Measurements from ENCODE around the gene HK3. TPM values are rescaled to one million over a fixed set of nuclear protein-coding genes. Genes with fewer than 3 reads are reported as not detected.

HK3 gene
- polyA plus RNA-seq, 1 donor (not counting 4 experiments of a cell fraction or from before 2014, with no cell fraction given): not detected

- no peak overlapping the region for H3K9ac ChIP-seq (ENCODE audit: control insufficient read depth, extremely low read depth, insufficient read depth, low read length)
- H3K27me3 ChIP-seq (ENCODE audit: control insufficient read depth, extremely low read depth, insufficient read depth, low read length): no peaks in the 10 kb centered on the region
- dilution Hi-C loops (cut with MboI; ENCODE audit: extremely low pct_ligation_motif_present, low sequenced_read_pairs): no loop called here
- no peaks in the 10 kb centered on the region for H3K9me3 ChIP-seq (ENCODE audit: control insufficient read depth, low read depth, low read length)
- no peak for TF ChIP-seq EZH2 (IDR thresholded peaks at IDR 0.05; ENCODE audit: low read length)
- no peak for TF ChIP-seq CTCF (optimal IDR thresholded peaks at IDR 0.05 in 1 of 3, IDR thresholded peaks at IDR 0.05 in 1 of 3, conservative IDR thresholded peaks at IDR 0.05 in 1 of 3; ENCODE audit: extremely low read depth in 1 of 3, insufficient read depth in 2 of 3, low read length in 3 of 3)
- no peak overlapping the region for H3K27ac ChIP-seq (ENCODE audit: control insufficient read depth, insufficient read depth, low read length)
- no peak overlapping the region for H2AFZ ChIP-seq (ENCODE audit: control insufficient read depth, low read length)
- H3K4me3 ChIP-seq (ENCODE audit: control insufficient read depth in 2 of 3, extremely low read depth in 1 of 3, insufficient read depth in 2 of 3, low read depth in 1 of 3, low read length in 3 of 3): no peak overlapping the region
- no peak overlapping the region for H3K4me2 ChIP-seq (ENCODE audit: control insufficient read depth, extremely low read depth, insufficient read depth, low read depth, low read length)
- no peaks in the 10 kb centered on the region for H3K4me1 ChIP-seq (ENCODE audit: control insufficient read depth, extremely low read depth, insufficient read depth, low read length)
- peaks cover 2% of the 10 kb centered on the region for H3K79me2 ChIP-seq (ENCODE audit: control insufficient read depth, insufficient read depth, low read length)
- H3K36me3 ChIP-seq (ENCODE audit: control insufficient read depth in 2 of 2, extremely low read depth in 1 of 2, insufficient read depth in 2 of 2, low read length in 2 of 2): peaks cover 0 to 9% of the 10 kb centered on the region in 2 experiments
- no peak for FAIRE-seq
- DNase-seq (ENCODE audit: low read depth, low spot score): no peak
- H3K9me1 ChIP-seq (ENCODE audit: control insufficient read depth, extremely low read depth, insufficient read depth, low read length): no peaks in the 10 kb centered on the region
- no peaks in the 10 kb centered on the region for H4K20me1 ChIP-seq (ENCODE audit: control insufficient read depth, extremely low read depth, insufficient read depth, low read length)
Observed at GRCh38 chr5:176927562-176927961, 28.4 kb upstream of the HK3 start.

- dilution Hi-C loops (cut with MboI; ENCODE audit: extremely low pct_ligation_motif_present, low sequenced_read_pairs): no loop called here
- H4K20me1 ChIP-seq (ENCODE audit: control insufficient read depth, extremely low read depth, insufficient read depth, low read length): peaks cover 3% of the 10 kb centered on the region
- H3K27me3 ChIP-seq (ENCODE audit: control insufficient read depth, extremely low read depth, insufficient read depth, low read length): no peaks in the 10 kb centered on the region
- H3K9me1 ChIP-seq (ENCODE audit: control insufficient read depth, extremely low read depth, insufficient read depth, low read length): peaks cover 3% of the 10 kb centered on the region
- no peak overlapping the region for H3K4me3 ChIP-seq (ENCODE audit: control insufficient read depth in 2 of 3, extremely low read depth in 1 of 3, insufficient read depth in 2 of 3, low read depth in 1 of 3, low read length in 3 of 3)
- FAIRE-seq: no peak
- no peak overlapping the region for H3K4me2 ChIP-seq (ENCODE audit: control insufficient read depth, extremely low read depth, insufficient read depth, low read depth, low read length)
- peaks cover 4% of the 10 kb centered on the region for H3K79me2 ChIP-seq (ENCODE audit: control insufficient read depth, insufficient read depth, low read length)
- H3K27ac ChIP-seq (ENCODE audit: control insufficient read depth, insufficient read depth, low read length): no peak overlapping the region
- peaks cover 0 to 7% of the 10 kb centered on the region in 2 experiments for H3K36me3 ChIP-seq (ENCODE audit: control insufficient read depth in 2 of 2, extremely low read depth in 1 of 2, insufficient read depth in 2 of 2, low read length in 2 of 2)
- TF ChIP-seq CTCF (optimal IDR thresholded peaks at IDR 0.05 in 1 of 3, IDR thresholded peaks at IDR 0.05 in 1 of 3, conservative IDR thresholded peaks at IDR 0.05 in 1 of 3; ENCODE audit: extremely low read depth in 1 of 3, insufficient read depth in 2 of 3, low read length in 3 of 3) (no peak), EZH2 (IDR thresholded peaks at IDR 0.05; ENCODE audit: low read length) (no peak)
- no peak overlapping the region for H3K9ac ChIP-seq (ENCODE audit: control insufficient read depth, extremely low read depth, insufficient read depth, low read length)
- H3K9me3 ChIP-seq (ENCODE audit: control insufficient read depth, low read depth, low read length): no peaks in the 10 kb centered on the region
- no peaks in the 10 kb centered on the region for H3K4me1 ChIP-seq (ENCODE audit: control insufficient read depth, extremely low read depth, insufficient read depth, low read length)
- no peak for DNase-seq (ENCODE audit: low read depth, low spot score)
- no peak overlapping the region for H2AFZ ChIP-seq (ENCODE audit: control insufficient read depth, low read length)
Observed at GRCh38 chr5:176922817-176923216, 23.7 kb upstream of the HK3 start.

Measured in keratinocyte (primary cell).